Transverse colon (tissue), 3 donors: ENCODE results near the gene PWWP2A.

Source experiments
- CTCF ChIP-seq, 5 experiments: fragments of 200-600 bp in 3 of 5; fragments of 450-650 bp in 2 of 5; sonication (generic) in 3 of 5; IDR thresholded peaks; 1 replicate in 2 of 5; 2 replicates in 3 of 5; pipeline ENCODE4 v1.5.1; 2016 to 2017; ENCODE audit warnings: antibody characterized with exemption in 5 of 5, inconsistent platforms in 3 of 5, mild to moderate bottlenecking in 2 of 5, moderate library complexity in 1 of 5
- POLR2A ChIP-seq: fragments of 450-650 bp; IDR thresholded peaks from one replicate; pipeline ENCODE4 v1.6.1; 2016; ENCODE audit warnings: antibody characterized with exemption, mild to moderate bottlenecking, moderate library complexity

- no peak for TF ChIP-seq CTCF (IDR thresholded peaks at IDR 0.05)
- no peak for TF ChIP-seq POLR2A
These were observed 15.1 kb upstream of the PWWP2A start for GRCh38 chr5:160134332-160134731.
